Esophagus muscularis mucosa (tissue), 4 donors: ENCODE data around the gene LPAR1.

Experiments
- CTCF ChIP-seq, 3 experiments: fragments of 200-600 bp in 2 of 3; fragments of 450-650 bp in 1 of 3; sonication (generic) in 2 of 3; IDR thresholded peaks; one replicate each; pipeline ENCODE4 v1.5.1; 2017 to 2019; ENCODE audit warnings: antibody characterized with exemption in 3 of 3, mild to moderate bottlenecking in 2 of 3, moderate library complexity in 1 of 3
- EP300 ChIP-seq: sonication (generic); formaldehyde crosslinking; IDR thresholded peaks from one replicate; pipeline ENCODE4 v1.6.1; 2017; ENCODE audit warnings: antibody characterized with exemption
- POLR2A ChIP-seq: fragments of 450-650 bp; IDR thresholded peaks from one replicate; pipeline ENCODE4 v1.6.1; 2017; ENCODE audit warnings: antibody characterized with exemption, moderate library complexity, mild to moderate bottlenecking, low read depth
- POLR2AphosphoS5 ChIP-seq, 2 donors: sonication (generic); formaldehyde crosslinking; IDR thresholded peaks; one replicate each; pipeline ENCODE4 v1.6.1; 2017; ENCODE audit warnings: antibody characterized with exemption in 2 of 2

DNA sequence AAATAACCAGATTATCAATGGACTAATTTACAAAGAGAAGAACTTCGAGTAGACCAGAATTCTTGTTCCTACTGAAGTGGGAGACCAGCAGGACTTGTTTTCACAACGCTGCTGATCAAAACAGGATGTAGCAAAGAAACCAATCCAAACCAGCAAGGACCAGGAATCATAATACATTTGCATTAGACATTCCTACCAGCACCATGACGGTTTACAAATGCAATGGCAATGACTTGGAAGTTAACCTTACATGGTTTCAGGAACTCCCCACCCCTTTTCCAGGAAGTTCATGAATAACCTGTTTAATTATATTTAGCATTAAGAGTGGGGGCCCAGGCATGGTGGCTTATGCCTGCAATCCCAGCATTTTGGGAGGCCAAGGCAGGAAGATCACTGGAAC is 100.0 kb downstream of the LPAR1 start:
- no peak for TF ChIP-seq CTCF (IDR thresholded peaks at IDR 0.05)
- TF ChIP-seq POLR2A: no peak
- no peak for TF ChIP-seq POLR2AphosphoS5 (IDR thresholded peaks at IDR 0.05)
- TF ChIP-seq EP300: no peak
